Upper lobe of left lung (tissue), 4 donors: ENCODE data around the gene THOC5.

Source experiments
- EP300 ChIP-seq, 4 donors: sonication (generic); formaldehyde crosslinking; IDR thresholded peaks; one replicate each; pipeline ENCODE4 v1.5.1; 2017; ENCODE audit warnings: antibody characterized with exemption in 4 of 4, control low read depth in 2 of 4
- TF ChIP-seq, protein P1 (sequence below), 6 experiments: fragments of 450-650 bp in 4 of 6; fragments of 200-600 bp in 2 of 6; sonication (generic) in 2 of 6; IDR thresholded peaks; one replicate each; pipeline ENCODE4 v1.5.1; 2016 to 2019; ENCODE audit warnings: antibody characterized with exemption in 6 of 6

DNA sequence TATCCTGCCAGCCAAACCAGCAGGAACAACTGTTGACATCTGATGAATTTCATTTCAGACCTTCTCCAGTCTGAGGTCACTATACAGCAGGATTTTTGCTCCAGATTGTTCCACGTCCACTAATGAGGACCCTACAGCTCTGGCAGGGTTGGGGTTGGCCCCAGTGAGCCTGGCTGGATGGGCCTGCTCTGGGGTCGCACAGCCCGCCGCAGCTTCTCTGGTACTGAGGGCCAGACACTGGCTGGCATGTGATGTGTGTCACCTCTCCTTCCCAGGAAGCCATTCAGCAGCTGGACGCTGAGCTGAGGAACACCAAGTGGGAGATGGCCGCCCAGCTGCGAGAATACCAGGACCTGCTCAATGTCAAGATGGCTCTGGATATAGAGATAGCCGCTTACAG lies 68.1 kb downstream of the THOC5 start:
- TF ChIP-seq EP300 (IDR thresholded peaks at IDR 0.05): no peak
- TF ChIP-seq, protein P1, sequence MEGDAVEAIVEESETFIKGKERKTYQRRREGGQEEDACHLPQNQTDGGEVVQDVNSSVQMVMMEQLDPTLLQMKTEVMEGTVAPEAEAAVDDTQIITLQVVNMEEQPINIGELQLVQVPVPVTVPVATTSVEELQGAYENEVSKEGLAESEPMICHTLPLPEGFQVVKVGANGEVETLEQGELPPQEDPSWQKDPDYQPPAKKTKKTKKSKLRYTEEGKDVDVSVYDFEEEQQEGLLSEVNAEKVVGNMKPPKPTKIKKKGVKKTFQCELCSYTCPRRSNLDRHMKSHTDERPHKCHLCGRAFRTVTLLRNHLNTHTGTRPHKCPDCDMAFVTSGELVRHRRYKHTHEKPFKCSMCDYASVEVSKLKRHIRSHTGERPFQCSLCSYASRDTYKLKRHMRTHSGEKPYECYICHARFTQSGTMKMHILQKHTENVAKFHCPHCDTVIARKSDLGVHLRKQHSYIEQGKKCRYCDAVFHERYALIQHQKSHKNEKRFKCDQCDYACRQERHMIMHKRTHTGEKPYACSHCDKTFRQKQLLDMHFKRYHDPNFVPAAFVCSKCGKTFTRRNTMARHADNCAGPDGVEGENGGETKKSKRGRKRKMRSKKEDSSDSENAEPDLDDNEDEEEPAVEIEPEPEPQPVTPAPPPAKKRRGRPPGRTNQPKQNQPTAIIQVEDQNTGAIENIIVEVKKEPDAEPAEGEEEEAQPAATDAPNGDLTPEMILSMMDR (IDR thresholded peaks at IDR 0.05): no peak
